Measurements from ENCODE around the gene DVL2.
A peak's percentile ranks its signal among the peaks of the same experiment; 100 is the strongest.

The DVL2 gene

DNA sequence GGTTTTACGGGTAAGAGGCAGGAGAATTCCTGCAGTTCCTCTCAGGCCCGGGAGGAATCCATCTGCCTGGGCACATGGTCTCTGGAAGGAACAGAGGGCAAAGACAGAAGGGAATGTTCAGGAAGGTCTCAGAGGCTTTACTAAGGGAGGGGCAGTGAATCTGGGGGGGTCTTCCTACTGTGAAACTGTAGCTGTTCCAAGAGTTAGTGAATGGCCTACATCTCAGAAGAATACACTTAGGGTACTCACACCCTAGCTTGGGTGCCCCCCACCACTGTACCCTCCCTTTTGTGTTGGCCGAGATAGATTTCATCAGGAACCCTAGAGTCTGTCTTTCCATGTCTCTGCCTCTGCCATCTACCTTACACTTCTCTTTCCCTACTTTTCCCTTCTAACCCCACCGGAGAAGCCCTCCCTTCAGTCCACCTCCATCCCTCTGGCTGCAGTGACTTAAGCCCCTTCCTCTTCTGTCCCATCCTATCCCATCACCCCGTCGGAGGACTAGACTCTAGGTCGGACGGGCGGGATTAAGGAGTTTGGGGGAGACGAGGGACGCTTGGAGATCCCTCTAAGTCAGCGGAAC is 15.0 kb downstream of the DVL2 start:
- no peak for DNase-seq (ENCODE audit: low spot score)

DNA sequence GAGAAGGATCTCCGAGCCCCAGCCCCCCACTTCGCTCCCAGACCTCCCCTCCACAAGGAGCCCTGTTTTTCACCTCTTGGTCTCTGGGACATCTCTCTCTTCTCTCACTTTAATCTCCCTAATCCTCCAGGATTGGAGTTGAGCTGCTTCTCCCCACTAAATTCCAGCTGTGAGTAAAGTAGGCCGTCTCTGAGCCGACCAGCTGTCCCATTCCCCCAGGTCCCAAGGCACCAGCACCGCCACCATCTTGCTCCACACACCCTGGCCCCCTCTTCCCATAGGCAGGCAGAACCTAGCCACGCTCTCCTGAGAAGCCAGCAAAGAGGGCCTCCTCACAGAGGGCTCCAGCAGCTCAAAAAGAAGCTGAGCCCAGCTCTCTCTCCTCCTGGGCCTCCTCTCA is 15.6 kb downstream of the DVL2 start:
- no peak for DNase-seq (ENCODE audit: low spot score)

DNA sequence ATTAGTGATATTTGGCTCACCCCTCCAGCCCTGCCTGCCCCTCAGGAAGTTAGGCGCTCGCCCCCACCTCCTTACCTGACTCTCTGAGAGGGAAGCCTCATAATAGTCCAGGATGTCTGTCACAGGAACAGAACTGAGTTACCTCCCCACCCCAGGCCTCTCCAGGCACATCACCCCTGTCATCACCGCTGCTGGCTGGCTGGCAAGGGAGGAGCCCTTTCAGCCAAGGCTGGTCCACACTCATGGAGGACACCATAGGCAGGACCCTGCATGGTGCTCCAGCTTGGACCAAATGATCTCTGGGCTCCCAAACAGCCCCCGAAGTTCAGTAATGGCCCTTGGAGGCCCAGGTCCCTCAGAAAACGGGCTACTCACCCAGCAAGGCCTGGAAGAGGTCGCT is 16.2 kb downstream of the DVL2 start:
- no peak for DNase-seq (ENCODE audit: low spot score)

DNA sequence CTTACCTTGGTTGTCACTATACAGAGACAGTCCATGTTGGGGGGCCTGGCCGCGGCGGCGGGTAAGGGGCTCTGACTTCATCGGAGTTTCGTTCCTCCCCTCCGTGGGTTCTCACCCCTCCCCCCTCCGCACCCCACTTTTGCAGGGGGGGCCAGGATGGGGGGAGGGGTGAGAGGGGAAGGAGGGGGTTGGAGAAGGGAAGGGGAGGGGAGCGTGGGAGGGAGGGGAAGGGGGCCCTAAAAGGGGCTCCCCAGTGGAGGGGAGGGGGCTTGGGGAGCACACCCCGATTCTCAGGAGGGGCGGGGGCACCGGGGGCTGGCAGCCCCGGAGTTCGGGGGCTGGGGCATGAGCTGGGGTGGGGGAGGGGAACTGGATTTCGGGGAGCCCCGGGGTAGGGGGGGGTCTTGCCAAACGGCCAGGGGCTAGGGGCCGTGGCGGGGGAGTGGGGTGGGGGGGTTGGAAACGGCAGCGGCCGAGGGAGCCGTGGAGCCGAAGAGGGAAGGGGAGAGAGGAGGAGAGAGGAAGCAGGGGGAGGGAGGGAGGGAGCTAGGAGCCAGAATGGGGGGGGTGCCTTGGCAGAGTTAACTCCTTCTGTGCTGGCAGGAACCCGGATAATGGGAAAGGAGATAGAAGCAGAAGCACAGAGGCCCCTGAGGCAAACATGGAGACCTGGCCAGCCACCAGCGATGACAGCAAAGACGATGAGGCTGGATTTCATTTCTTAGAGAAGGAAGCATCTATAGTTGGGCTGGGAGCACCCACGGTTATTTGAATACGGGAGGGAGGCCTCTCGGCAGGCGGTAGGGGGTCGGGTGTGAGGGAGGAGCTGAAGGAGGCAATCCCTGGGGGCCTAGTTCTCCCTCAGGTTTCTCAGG is 17.0 kb downstream of the DVL2 start:
- no peak for DNase-seq (ENCODE audit: low spot score)

DNA sequence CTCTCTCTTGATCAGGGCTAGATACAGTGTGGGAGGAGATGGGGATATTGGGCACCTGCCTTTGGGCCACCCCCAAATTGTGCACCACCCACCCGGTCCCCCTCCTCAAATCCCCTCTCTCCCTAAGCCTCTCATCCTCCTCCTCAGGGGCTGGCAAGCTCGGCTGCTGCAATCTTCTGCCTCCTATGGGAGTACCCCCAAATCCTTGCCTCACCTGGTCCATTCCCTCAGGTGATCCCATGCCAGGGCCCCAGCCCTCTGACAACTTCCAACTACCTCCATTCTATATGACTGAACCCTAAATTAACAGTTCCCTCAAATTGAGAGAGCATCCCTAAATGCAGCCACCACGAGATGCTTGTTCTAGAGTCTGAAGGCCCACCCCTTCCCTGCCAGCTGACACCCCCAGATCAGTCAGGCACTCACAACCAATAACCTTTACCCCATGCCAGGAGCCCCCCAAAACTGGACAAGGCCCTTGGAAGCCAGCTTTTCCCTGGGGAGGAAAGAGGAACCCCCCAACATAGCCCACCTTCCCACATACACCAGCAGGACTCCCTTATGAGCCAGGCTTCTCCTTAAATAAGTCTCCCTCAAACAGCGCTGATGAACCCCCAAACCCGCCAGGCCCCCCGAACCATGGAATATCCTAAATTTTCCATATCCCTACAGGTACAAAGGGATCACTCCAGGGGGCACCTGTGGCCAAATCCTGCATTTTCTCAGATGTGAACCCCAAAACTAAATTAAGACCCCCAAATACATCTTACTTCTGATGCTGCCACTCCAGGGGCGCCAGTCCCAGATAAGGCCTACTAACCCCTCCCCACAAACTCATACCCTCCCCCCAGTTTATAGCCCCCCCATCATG is 17.8 kb downstream of the DVL2 start:
- DNase-seq (ENCODE audit: low spot score), result no peak

DNA sequence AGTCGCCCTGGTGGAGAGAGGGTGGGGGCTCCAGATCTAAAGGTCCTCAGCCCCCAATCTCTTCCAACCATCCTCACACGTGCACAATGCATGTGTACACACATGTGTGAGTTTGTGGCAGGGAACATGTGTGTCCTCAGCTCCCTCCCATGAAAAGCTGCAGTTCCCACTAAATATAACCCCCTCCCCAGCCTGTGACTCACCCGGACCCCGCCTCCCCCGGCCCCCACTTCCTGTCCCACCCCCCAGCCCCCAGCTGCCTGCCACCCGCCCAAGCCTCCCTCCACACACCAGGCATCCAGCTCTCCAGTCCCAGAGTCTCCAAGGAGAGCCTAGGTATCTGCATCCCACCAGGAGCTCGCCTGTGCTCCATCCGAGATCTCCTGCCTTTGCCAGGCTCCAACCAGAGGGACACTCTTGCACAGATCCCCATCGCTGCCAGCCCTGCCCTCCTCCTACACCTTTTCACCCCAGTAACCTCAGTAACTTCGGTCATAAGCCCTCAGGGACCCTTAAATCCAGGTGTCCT is 18.6 kb downstream of the DVL2 start:
- no peak for DNase-seq (ENCODE audit: low spot score)

DNA sequence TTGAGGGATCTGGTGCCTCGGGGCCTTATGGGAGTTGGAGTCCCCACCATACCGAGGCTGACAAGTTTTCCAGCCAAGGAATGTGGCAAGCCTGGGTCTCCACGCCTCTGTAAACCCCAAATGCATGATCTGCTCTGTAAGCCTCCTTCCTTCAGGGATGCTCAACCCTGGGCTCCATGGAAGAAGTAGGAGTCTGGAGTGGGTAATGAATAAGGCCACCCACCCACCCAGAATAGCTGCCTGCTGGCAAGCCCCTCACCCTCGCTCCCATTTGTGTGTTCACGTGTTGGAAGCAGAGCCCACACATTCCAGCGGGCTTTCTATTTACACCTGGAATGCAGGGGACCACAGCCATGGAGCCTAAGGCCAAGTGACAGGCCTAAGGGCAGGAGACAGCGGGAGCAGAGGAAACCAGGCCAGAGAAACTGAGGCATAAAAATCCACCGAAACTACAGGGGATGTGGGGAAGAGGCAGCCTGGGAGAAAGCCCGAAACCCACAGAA is 19.1 kb downstream of the DVL2 start:
- DNase-seq (ENCODE audit: low spot score), result no peak

DNA sequence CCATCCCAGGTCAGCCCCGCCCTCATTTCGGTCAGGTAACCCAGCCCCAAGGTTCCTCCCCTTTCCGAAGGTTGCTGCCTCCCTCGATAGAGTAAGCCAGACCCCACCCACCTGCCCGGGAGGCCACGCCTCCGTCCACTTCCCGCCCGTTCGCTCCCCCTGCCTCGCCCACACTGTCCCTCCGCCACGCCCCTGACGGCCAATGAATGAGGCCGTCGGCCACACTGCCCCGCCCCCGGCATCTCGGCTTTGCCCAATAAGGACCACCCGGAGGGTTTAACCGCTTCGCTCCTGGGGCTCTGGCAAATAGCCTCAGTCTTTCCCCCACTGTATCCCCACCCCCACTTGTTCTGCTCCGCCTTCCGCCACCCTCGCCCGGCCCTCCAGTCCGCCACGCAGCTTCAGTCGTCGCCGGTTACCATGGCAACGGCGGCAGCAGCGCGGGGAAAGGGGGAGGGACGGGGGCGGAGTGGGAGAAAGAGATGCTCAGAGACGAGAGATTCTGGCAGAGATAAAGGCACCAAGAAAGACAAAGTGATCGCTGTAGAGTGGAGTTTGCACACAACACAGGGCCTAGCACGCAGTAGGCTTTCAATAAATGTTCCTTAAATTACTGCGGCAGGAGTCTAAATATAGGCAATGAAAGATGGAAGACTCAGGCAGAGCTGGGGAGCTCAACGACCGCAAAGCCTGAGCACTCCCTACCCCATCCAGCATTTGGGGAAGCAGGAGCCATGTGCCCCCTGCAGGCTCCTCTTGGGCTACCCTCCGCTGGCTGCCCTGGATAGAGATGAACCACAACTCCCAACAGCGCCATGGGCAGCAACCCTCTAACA is 19.8 kb downstream of the DVL2 start:
- peak; percentile 89 for DNase-seq (ENCODE audit: low spot score)

DNA sequence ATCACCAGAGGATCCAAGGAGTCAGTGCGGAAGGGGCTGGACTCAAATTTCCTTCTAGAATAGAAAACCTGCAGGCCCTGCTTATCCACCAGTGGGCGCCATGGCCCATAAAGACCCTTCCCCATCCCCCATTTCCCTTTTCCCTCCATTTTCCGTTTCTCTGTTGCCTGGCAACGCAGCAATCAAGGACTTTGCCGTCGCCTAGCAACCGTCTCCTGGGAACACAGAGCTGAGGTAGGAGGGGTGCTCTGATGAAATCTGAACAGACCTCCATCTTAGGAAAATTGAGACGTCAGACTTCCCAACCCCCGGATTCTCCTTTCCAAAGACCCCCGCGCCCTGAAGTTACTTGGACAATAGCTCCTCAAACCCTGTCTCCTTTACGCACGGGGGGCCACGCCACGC is 20.4 kb downstream of the DVL2 start:
- peak; percentile 69 for DNase-seq (ENCODE audit: low spot score)

DNA sequence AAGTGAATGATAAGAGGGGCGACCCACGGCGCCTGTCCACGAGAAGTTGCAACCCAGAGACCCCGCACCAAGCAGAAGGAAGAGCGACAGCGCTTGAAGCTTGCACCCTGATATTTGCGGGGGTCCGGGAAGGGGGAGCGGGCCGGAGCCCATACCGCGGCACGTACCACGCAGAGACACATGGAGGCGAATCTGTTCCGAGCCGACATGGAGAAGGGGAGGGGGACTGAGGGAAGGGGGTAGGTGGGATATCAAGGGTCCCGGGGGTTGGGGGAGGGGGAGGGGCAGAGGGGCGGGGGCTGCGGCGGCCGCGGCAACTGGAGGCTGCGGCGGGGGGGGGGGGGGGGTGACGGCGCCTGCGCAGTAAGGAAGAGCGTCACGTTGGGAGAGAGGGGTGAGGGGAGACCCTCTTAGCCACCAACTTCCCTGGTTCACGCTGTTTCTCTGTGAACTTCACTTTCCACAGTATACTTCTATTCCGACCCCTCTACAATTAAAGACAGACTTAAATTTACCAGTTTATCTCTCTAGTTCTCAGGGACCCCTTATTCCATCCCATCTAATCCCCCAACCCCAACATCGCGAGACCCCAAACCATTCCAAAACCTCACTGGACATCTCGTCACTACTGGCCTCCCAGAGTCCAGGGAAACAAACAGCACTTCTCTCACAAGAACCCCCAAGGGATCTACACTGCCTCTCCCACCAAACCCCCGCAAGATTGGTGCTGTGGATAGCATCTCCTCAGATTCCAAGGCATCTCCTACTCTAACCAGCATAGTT is 22.6 kb downstream of the DVL2 start:
- DNase-seq (ENCODE audit: low spot score), result no peak

DNA sequence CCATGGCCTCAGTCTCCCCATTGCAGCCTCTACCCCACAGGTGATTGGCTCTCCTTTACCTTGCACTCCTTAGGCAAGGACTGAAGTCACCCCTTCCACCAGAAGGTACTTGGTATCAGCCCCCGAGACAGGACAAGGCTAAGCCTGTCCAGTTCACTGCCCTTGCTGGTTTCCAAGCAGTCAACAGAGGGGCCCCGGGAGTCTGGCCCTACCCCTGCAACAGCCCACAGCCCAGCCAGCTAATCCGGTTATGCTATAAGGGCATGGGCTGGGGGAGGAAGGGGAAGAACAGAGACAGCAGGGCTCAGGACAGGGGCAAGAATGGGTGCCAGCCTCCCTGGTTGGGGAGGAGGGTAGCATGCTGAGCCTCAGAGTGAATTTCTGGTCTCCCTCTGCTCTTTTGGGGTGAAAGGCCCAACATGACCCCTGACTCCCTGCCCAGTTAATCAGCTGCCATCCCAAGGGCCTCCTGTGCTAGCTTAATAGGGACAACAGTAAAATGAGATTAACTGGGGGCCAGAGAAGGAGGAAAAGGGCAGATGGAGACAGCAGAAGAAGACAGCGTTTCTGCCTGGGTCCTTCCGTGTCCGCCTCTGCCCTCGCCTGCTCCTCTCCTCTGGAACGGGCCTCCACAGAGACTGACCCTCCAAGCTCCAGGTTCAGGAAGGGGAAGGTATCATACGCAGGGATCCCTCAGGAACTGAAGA is 25.4 kb downstream of the DVL2 start:
- no peak for DNase-seq (ENCODE audit: low spot score)

DNA sequence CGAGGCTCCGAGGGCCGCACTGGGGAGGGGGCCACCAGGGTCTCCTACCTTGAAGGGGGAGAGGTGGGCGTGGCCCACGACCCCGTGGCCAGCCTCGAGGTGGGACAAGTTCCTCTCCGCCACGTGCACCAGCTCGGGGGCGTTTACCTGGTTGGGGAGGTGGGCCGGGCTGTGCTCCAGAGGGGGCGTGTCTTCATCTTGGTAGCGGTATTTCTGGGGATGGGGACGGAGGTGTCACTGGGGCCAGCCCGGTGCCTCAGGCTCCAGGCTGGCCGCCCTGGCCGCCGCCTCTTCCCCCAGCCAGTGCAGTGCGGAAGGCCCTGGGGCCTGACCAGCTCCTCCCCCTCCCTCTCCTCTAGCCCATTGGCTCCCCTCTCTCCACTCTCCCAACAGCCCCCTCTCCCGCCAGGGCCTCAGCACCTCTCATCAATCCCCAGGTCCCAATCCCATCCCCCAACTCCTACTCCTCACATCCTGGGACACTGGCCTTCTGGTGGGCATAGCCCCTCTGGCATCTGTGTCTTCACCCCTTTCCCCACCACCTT is 26.2 kb downstream of the DVL2 start:
- DNase-seq (ENCODE audit: low spot score), result no peak

DNA sequence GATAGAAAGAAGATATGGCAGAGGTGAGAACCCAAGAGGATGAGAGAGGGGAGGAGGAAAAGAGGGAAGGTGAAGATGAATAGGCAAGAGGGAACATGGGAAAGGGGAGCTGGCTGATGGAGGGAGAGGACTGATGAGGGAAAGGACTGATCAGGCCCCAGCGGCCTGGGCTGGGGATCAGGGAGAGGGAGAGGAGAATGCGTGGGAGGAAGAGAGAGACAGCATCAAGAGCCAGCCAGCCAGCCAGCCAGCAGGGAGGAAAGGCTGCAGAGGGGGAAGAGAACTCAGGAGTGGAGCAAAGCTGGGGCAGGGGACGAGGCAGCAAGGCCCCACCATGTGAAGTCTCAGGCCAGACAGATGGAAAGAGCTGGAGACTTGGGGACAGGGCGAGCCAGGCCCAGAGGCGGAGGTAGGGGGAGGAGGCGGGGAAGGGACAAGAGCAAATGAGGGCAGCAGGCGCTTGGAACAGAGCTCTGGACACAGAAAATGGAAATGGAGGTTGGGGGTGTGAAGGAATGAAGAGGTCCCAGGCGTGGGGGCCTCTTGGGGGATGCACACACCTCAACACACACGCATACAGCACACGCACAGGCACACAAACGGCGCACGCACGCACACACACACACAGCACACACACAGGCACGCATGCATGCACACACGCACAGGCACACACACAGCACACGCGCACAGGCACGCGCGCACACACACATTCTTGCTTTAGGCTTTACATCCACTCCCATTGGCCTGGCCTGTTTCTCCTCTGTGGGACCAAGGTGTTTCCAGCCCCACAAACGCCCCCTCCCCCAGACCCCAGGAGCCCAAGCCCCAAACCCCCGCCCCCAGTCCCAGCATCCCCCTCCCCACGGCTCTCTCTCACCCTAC is 27.0 kb downstream of the DVL2 start:
- no peak for DNase-seq (ENCODE audit: low spot score)

DNA sequence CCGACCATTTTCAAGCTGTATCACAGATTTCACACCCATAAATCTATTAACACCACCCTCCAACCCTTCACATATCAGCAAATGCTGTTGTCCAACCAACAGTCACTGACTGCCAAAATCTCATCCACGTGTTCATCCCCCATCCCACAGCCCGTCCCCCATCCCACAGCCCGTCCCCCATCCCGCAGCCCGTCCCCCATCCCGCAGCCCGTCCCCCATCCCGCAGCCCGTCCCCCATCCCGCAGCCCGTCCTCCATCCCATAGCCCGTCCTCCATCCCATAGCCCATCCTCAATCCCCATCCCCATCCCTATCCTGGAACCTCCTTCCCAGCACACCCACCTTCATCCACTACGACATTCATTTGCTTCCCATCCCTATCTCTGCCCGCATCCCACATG is 28.8 kb downstream of the DVL2 start:
- no peak for DNase-seq (ENCODE audit: low spot score)

DNA sequence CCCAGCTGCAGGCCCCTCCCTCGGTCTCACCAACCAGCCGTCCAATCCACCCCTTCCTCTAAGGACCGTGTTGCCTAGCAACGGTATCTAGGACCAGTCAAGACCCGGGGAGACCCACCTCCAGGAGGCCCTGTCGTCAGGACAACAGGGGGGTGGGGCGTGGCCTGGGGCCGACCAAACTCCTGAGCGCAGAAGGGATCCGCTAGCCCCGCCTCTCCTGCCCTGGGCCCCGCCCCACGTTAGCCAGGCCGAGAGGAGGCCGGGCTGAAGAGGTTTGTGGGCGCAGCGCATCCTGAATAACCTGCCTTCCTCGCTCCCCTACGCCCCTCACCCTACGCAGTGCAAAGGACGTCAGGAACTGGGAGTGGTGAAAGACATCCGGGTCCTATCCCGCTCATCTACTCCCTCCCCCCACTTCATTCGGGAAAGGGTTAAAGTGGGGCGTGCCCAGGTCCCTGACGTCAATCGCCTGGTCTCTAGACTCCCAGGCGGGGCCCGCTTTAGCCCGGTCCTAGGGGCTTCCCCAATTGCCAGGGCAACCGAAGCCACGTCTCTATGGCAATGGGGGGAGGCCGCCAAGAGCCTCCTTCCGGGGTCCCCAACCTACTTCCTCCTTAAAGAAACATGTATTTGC is 29.4 kb downstream of the DVL2 start:
- peak; percentile 65 for DNase-seq (ENCODE audit: low spot score)

DNA sequence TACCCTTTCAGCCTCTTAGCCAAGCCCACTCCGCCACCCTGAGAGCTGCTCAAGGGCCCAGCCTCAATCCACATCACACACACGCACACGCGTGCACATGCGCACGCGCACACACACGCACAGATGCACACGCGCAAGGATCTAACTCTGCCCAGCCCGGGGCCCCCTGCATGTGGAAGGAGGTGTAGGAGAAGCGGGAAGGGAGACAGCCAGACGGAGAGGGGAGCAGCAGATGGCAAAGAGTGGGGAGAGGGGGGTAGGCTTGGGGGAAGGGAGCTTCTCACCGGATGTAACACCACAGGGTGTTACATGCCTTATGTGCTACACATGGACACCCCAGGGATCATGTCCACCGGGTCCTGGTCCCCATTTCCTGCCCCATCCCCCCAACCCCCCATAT is 30.0 kb downstream of the DVL2 start:
- DNase-seq (ENCODE audit: low spot score), result no peak

DNA sequence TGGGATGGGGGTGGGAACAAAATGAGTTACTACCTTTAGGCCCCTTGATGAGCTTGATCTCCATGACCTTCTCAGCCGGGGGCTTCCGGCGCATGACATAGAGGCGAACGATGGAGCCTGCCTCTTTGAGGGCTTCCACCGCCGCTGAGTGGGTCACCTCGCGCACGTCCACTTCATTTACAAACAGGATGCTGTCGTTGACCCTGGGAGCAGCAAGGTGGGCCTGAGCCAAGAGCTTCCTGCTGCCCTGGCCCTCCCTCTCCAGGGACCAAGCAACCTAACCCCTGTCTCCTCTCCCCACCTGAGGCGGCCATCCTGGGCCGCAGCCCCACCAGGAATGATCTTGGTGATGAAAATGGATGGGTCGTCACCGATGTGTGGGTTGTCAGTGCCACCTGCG is 30.9 kb downstream of the DVL2 start:
- no peak for DNase-seq (ENCODE audit: low spot score)

All from hematopoietic multipotent progenitor cell treated with erythropoietin and hydrocortisone succinate and interleukin-3 and kit ligand, for 17 days (in vitro differentiated cells).